Measurements from ENCODE around the gene ODC1.

DNA sequence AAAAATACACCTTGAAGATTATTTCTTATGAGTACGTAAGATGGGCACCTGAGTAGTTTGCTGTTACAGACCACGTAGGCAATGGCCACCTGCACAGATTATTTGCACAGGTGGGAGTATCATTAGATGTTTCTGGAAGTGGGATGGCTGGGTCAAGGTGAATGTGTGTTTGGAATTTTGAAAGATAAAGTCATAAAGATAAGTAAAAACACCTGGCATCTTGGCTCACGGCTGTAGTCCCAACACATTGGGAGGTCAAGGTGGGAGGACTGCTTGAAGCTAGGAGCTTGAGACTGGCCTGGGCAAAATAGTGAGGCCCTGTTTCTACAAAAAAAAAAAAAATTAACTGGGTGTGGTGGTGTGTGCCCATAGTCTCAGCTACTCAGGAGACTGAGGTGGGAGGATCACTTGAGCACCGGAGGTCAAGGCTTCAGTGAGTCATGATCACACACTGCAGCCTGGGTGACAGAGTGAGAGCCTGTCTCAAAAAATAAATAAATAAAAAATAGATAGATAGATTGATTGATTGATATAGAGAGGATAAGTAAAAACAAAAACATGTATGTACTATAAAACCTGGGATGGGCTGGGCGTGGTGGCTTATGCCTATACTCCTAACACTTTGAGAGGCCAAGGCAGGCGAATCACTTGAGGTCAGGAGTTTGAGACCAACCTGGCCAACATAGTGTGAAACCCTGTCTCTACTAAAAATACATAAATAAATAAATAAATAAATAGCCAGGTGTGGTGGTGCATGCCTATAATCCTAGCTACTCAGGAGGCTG is 30.4 kb downstream of the ODC1 start:
- TF ChIP-seq, protein P1, sequence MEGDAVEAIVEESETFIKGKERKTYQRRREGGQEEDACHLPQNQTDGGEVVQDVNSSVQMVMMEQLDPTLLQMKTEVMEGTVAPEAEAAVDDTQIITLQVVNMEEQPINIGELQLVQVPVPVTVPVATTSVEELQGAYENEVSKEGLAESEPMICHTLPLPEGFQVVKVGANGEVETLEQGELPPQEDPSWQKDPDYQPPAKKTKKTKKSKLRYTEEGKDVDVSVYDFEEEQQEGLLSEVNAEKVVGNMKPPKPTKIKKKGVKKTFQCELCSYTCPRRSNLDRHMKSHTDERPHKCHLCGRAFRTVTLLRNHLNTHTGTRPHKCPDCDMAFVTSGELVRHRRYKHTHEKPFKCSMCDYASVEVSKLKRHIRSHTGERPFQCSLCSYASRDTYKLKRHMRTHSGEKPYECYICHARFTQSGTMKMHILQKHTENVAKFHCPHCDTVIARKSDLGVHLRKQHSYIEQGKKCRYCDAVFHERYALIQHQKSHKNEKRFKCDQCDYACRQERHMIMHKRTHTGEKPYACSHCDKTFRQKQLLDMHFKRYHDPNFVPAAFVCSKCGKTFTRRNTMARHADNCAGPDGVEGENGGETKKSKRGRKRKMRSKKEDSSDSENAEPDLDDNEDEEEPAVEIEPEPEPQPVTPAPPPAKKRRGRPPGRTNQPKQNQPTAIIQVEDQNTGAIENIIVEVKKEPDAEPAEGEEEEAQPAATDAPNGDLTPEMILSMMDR (optimal IDR thresholded peaks at IDR 0.05 in 1 of 3, IDR thresholded peaks at IDR 0.05 in 1 of 3, conservative IDR thresholded peaks at IDR 0.05 in 1 of 3; ENCODE audit: extremely low read depth in 1 of 3, insufficient read depth in 2 of 3, low read length in 3 of 3), result no peak
- TF ChIP-seq EZH2 (IDR thresholded peaks at IDR 0.05; ENCODE audit: low read length), result no peak
